ENCODE measurements around the gene PAQR3.

Gene PAQR3

GRCh38 chr4:78940752-78941151 lies 1.5 kb upstream of the PAQR3 start:
- Histone ChIP-seq H3K27ac (ENCODE audit: extremely low read depth, low read depth, low read length) (no peak overlapping the region), H3K4me3 (ENCODE audit: low read depth, low read length) (no peak overlapping the region), H3K36me3 (ENCODE audit: control insufficient read depth in 2 of 2, insufficient read depth in 1 of 2, low read length in 2 of 2) (no peaks in the 10 kb centered on the region), H3K4me1 (ENCODE audit: control insufficient read depth, insufficient read depth, low read length) (0 out of 2 replicates have a peak, but pooled peaks cover 5% of the 10 kb centered on the region), H3K9me3 (ENCODE audit: control insufficient read depth, insufficient read depth, low read depth, low read length) (no peaks in the 10 kb centered on the region)
- ChIA-PET POLR2A (no interaction called here), CTCF (no interaction called here)
- TF ChIP-seq ZNF629 (tag by site-specific recombination; IDR thresholded peaks at IDR 0.05): no peak
- TF ChIP-seq ZNF624 (tag by site-specific recombination; IDR thresholded peaks at IDR 0.05): no peak
- no peak for TF ChIP-seq SP2 (tag by site-specific recombination; IDR thresholded peaks at IDR 0.05)
- TF ChIP-seq ZNF37A (tag by site-specific recombination; IDR thresholded peaks at IDR 0.05): no peak
- TF ChIP-seq ZNF202 (tag by site-specific recombination; IDR thresholded peaks at IDR 0.05; ENCODE audit: borderline replicate concordance): no peak
- TF ChIP-seq, protein P1, sequence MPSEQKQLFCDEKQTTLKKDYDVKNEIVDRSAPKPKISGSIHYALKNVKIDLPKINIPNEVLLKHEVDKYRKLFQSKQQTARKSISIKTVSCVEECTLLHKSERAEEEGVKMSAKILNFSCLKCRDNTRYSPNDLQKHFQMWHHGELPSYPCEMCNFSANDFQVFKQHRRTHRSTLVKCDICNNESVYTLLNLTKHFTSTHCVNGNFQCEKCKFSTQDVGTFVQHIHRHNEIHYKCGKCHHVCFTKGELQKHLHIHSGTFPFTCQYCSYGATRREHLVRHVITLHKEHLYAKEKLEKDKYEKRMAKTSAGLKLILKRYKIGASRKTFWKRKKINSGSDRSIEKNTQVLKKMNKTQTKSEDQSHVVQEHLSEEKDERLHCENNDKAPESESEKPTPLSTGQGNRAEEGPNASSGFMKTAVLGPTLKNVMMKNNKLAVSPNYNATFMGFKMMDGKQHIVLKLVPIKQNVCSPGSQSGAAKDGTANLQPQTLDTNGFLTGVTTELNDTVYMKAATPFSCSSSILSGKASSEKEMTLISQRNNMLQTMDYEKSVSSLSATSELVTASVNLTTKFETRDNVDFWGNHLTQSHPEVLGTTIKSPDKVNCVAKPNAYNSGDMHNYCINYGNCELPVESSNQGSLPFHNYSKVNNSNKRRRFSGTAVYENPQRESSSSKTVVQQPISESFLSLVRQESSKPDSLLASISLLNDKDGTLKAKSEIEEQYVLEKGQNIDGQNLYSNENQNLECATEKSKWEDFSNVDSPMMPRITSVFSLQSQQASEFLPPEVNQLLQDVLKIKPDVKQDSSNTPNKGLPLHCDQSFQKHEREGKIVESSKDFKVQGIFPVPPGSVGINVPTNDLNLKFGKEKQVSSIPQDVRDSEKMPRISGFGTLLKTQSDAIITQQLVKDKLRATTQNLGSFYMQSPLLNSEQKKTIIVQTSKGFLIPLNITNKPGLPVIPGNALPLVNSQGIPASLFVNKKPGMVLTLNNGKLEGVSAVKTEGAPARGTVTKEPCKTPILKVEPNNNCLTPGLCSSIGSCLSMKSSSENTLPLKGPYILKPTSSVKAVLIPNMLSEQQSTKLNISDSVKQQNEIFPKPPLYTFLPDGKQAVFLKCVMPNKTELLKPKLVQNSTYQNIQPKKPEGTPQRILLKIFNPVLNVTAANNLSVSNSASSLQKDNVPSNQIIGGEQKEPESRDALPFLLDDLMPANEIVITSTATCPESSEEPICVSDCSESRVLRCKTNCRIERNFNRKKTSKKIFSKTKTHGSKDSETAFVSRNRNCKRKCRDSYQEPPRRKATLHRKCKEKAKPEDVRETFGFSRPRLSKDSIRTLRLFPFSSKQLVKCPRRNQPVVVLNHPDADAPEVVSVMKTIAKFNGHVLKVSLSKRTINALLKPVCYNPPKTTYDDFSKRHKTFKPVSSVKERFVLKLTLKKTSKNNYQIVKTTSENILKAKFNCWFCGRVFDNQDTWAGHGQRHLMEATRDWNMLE (tag by site-specific recombination; conservative IDR thresholded peaks at IDR 0.05; ENCODE audit: low read depth): no peak
- TF ChIP-seq ZNF654 (tag by site-specific recombination; IDR thresholded peaks at IDR 0.05; ENCODE audit: low read depth): no peak
- TF ChIP-seq ZNF366 (tag by site-specific recombination; conservative IDR thresholded peaks at IDR 0.05): no peak
- TF ChIP-seq, protein P2, sequence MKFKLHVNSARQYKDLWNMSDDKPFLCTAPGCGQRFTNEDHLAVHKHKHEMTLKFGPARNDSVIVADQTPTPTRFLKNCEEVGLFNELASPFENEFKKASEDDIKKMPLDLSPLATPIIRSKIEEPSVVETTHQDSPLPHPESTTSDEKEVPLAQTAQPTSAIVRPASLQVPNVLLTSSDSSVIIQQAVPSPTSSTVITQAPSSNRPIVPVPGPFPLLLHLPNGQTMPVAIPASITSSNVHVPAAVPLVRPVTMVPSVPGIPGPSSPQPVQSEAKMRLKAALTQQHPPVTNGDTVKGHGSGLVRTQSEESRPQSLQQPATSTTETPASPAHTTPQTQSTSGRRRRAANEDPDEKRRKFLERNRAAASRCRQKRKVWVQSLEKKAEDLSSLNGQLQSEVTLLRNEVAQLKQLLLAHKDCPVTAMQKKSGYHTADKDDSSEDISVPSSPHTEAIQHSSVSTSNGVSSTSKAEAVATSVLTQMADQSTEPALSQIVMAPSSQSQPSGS (tag by site-specific recombination; IDR thresholded peaks at IDR 0.05; ENCODE audit: low read depth): no peak
- TF ChIP-seq, protein P3, sequence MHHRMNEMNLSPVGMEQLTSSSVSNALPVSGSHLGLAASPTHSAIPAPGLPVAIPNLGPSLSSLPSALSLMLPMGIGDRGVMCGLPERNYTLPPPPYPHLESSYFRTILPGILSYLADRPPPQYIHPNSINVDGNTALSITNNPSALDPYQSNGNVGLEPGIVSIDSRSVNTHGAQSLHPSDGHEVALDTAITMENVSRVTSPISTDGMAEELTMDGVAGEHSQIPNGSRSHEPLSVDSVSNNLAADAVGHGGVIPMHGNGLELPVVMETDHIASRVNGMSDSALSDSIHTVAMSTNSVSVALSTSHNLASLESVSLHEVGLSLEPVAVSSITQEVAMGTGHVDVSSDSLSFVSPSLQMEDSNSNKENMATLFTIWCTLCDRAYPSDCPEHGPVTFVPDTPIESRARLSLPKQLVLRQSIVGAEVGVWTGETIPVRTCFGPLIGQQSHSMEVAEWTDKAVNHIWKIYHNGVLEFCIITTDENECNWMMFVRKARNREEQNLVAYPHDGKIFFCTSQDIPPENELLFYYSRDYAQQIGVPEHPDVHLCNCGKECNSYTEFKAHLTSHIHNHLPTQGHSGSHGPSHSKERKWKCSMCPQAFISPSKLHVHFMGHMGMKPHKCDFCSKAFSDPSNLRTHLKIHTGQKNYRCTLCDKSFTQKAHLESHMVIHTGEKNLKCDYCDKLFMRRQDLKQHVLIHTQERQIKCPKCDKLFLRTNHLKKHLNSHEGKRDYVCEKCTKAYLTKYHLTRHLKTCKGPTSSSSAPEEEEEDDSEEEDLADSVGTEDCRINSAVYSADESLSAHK (tag by site-specific recombination; IDR thresholded peaks at IDR 0.05): no peak
- no peak for TF ChIP-seq ZNF341 (tag by site-specific recombination; IDR thresholded peaks at IDR 0.05; ENCODE audit: low read depth)
- no peak for TF ChIP-seq ZNF48 (tag by site-specific recombination; IDR thresholded peaks at IDR 0.05)
- TF ChIP-seq, protein P4, sequence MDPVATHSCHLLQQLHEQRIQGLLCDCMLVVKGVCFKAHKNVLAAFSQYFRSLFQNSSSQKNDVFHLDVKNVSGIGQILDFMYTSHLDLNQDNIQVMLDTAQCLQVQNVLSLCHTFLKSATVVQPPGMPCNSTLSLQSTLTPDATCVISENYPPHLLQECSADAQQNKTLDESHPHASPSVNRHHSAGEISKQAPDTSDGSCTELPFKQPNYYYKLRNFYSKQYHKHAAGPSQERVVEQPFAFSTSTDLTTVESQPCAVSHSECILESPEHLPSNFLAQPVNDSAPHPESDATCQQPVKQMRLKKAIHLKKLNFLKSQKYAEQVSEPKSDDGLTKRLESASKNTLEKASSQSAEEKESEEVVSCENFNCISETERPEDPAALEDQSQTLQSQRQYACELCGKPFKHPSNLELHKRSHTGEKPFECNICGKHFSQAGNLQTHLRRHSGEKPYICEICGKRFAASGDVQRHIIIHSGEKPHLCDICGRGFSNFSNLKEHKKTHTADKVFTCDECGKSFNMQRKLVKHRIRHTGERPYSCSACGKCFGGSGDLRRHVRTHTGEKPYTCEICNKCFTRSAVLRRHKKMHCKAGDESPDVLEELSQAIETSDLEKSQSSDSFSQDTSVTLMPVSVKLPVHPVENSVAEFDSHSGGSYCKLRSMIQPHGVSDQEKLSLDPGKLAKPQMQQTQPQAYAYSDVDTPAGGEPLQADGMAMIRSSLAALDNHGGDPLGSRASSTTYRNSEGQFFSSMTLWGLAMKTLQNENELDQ (tag by site-specific recombination; IDR thresholded peaks at IDR 0.05; ENCODE audit: low read depth): no peak
- TF ChIP-seq ZNF423 (tag by site-specific recombination; IDR thresholded peaks at IDR 0.05): no peak
- no peak for TF ChIP-seq BCL11B (tag by site-specific recombination; IDR thresholded peaks at IDR 0.05; ENCODE audit: low read depth)
- no peak for TF ChIP-seq ZNF214 (tag by site-specific recombination; IDR thresholded peaks at IDR 0.05; ENCODE audit: borderline replicate concordance)

All from HEK293 (cell line).